ENCODE results near the gene PRDX4.

DNA sequence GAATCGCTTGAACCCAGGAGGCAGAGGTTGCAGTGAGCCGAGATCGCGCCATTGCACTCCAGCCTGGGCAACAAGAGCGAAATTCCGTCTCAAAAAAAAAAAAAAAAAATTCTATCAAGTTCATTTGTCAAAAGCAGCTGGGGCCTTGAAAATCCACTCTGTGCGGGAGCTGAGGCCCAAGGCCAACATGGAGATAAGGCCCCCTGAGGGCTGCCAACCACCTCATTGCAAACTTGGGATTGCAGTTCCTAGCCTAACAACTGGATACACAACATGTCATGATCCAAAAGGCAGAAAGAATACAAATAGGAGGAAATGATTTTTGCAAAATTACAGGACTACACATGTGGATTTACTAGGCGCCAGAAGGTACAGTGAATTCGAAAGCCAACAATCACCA is 22.5 kb upstream of the PRDX4 start:
- TF ChIP-seq YY1 (IDR thresholded peaks at IDR 0.05; ENCODE audit: low read depth), result no peak
- no peak for TF ChIP-seq CREB1 (IDR thresholded peaks at IDR 0.05; ENCODE audit: low read depth)
- no peak for TF ChIP-seq RAD21 (IDR thresholded peaks at IDR 0.05; ENCODE audit: low read depth)
- no peak for TF ChIP-seq TCF12 (IDR thresholded peaks at IDR 0.05; ENCODE audit: low read depth)
- TF ChIP-seq, protein P1, sequence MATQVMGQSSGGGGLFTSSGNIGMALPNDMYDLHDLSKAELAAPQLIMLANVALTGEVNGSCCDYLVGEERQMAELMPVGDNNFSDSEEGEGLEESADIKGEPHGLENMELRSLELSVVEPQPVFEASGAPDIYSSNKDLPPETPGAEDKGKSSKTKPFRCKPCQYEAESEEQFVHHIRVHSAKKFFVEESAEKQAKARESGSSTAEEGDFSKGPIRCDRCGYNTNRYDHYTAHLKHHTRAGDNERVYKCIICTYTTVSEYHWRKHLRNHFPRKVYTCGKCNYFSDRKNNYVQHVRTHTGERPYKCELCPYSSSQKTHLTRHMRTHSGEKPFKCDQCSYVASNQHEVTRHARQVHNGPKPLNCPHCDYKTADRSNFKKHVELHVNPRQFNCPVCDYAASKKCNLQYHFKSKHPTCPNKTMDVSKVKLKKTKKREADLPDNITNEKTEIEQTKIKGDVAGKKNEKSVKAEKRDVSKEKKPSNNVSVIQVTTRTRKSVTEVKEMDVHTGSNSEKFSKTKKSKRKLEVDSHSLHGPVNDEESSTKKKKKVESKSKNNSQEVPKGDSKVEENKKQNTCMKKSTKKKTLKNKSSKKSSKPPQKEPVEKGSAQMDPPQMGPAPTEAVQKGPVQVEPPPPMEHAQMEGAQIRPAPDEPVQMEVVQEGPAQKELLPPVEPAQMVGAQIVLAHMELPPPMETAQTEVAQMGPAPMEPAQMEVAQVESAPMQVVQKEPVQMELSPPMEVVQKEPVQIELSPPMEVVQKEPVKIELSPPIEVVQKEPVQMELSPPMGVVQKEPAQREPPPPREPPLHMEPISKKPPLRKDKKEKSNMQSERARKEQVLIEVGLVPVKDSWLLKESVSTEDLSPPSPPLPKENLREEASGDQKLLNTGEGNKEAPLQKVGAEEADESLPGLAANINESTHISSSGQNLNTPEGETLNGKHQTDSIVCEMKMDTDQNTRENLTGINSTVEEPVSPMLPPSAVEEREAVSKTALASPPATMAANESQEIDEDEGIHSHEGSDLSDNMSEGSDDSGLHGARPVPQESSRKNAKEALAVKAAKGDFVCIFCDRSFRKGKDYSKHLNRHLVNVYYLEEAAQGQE (IDR thresholded peaks at IDR 0.05; ENCODE audit: low read depth), result no peak

Data from Ishikawa (cell line).